MM.1S (cell line): ENCODE results near the gene KIF16B.

ENCODE experiments used
- CTCF ChIP-seq: fragments of 300-600 bp; sonication (generic); IDR thresholded peaks from 2 replicates; pipeline ENCODE4 v1.5.1; 2016; ENCODE audit warnings: antibody characterized with exemption, low read length, mixed read lengths
- EZH2 ChIP-seq: fragments of 300-600 bp; sonication (generic); optimal IDR thresholded peaks from 2 replicates; pipeline ENCODE3; 2017; ENCODE audit warnings: low read depth, mild to moderate bottlenecking, antibody characterized with exemption, low read length, mixed read lengths
- EZH2phosphoT487 ChIP-seq: fragments of 300-600 bp; sonication (generic); IDR thresholded peaks from 2 replicates; pipeline ENCODE4 v1.6.1; 2018; ENCODE audit warnings: antibody characterized with exemption, low read length

- TF ChIP-seq EZH2phosphoT487: no peak
- no peak for TF ChIP-seq CTCF
- no peak for TF ChIP-seq EZH2
Observed at GRCh38 chr20:16437387-16437996, 135.8 kb downstream of the KIF16B start.
